Esophagus muscularis mucosa (tissue), 4 donors: ENCODE data around the gene ALDH18A1. TPM values are rescaled to one million over a fixed set of nuclear protein-coding genes. Genes with fewer than 3 reads are reported as not detected.
"Not testable (repeated sequence)": the region's sequence is repeated elsewhere in the genome, so short reads cannot be mapped to it uniquely, and the experiment has no call there.

Experiments
- DNase-seq: peaks from one replicate; pipeline ENCODE4 v3.0.0-alpha.2; 2017; ENCODE audit errors: extremely low spot score
- H3K27ac ChIP-seq, 4 donors: fragments of 200-600 bp; sonication (generic); replicated peaks in 1 of 4; 1 replicate in 3 of 4; 2 replicates in 1 of 4; pipeline ENCODE4 v1.5.1; 2016 to 2019; ENCODE audit warnings: mild to moderate bottlenecking in 1 of 4
- H3K27me3 ChIP-seq, 4 donors: fragments of 200-600 bp; sonication (generic); one replicate each; pipeline versions ENCODE4 v1.5.1 to v1.6.0; 2016 to 2019
- H3K36me3 ChIP-seq, 4 donors: fragments of 200-600 bp; sonication (generic); one replicate each; pipeline ENCODE4 v1.5.1; 2016 to 2019
- H3K4me1 ChIP-seq, 4 donors: fragments of 200-600 bp; sonication (generic); one replicate each; pipeline ENCODE4 v1.5.1; 2016 to 2019
- H3K4me3 ChIP-seq, 4 donors: fragments of 200-600 bp; sonication (generic); 1 replicate in 2 of 4; 2 replicates in 2 of 4; pipeline ENCODE4 v1.5.1; 2016 to 2019; ENCODE audit warnings: mild to moderate bottlenecking in 4 of 4, moderate library complexity in 1 of 4
- H3K9me3 ChIP-seq, 4 donors: fragments of 200-600 bp; sonication (generic); 1 replicate in 3 of 4; 2 replicates in 1 of 4; pipeline ENCODE4 v1.5.1; 2016 to 2019
- EP300 ChIP-seq: sonication (generic); formaldehyde crosslinking; IDR thresholded peaks from one replicate; pipeline ENCODE4 v1.6.1; 2017; ENCODE audit warnings: antibody characterized with exemption
- POLR2A ChIP-seq: fragments of 450-650 bp; IDR thresholded peaks from one replicate; pipeline ENCODE4 v1.6.1; 2017; ENCODE audit warnings: antibody characterized with exemption, moderate library complexity, mild to moderate bottlenecking, low read depth
- POLR2AphosphoS5 ChIP-seq, 2 donors: sonication (generic); formaldehyde crosslinking; IDR thresholded peaks; one replicate each; pipeline ENCODE4 v1.6.1; 2017; ENCODE audit warnings: antibody characterized with exemption in 2 of 2
- WGBS: methylation state at CpG from one replicate; pipeline ENCODE4 v1.1.5; 2018; 5-methylcytosine and 5-hydroxymethylcytosine counted together
- intact Hi-C: fragments of 100-400 bp; cut with DNase I; formaldehyde crosslinking; loops from one replicate; pipeline ENCODE4 v1.15.1; 2023
- total RNA-seq, 4 donors: library from RNA; depleted of rRNA; stranded (reverse); fragments of >200 nt; gene quantifications; one replicate each; pipeline versions ENCODE4 v1.1.0 to v1.2.1, GENCODE V29; 2016
- TF ChIP-seq, protein P1 (sequence below), 3 experiments: fragments of 200-600 bp in 2 of 3; fragments of 450-650 bp in 1 of 3; sonication (generic) in 2 of 3; IDR thresholded peaks; one replicate each; pipeline ENCODE4 v1.5.1; 2017 to 2019; ENCODE audit warnings: antibody characterized with exemption in 3 of 3, mild to moderate bottlenecking in 2 of 3, moderate library complexity in 1 of 3

ALDH18A1 gene
- total RNA-seq, 4 donors from 2014 or later: 13.7 to 27.7 (median 21.8) TPM

DNA sequence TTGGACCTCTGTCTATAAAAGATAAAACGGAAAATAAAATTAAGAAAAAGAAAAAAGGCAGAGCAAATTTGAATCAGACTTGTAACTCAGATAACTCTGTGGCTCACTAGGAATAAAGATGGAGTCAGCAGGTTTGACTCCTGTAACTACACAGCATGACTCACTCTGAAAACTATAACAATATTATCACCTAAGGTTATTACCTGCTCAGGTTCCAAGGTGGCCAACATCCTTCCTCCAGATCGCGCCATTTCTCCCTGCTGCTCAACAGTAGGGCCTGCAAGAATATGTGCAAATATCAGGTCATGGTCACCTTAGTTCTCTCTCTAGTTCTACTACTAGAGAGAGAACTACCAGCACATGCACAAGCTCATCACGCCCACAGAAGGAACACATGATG is 30.0 kb downstream of the ALDH18A1 start:
- WGBS: 93% methylated on average over 4 of the region's 4 CpGs

GRCh38 chr10:95620415-95620814 is 36.1 kb downstream of the ALDH18A1 start:
- H3K4me3 ChIP-seq, intact Hi-C loops, H3K27ac ChIP-seq, H3K9me3 ChIP-seq, H3K4me1 ChIP-seq, DNase-seq, H3K27me3 ChIP-seq: not testable (repeated sequence)
- peaks cover 25 to 74% (median 59%) of the 10 kb centered on the region in 4 donors for H3K36me3 ChIP-seq
- WGBS: 91% methylated on average over 5 of the region's 5 CpGs

More for the DNA sequence above, 30.0 kb downstream of the ALDH18A1 start:
- Histone ChIP-seq H3K4me1 (no peaks in the 10 kb centered on the region), H3K9me3 (no peaks in the 10 kb centered on the region), H3K27me3 (no peaks in the 10 kb centered on the region), H3K27ac (no peak overlapping the region), H3K36me3 (peaks cover 21 to 70% (median 57%) of the 10 kb centered on the region in 4 donors), H3K4me3 (no peak overlapping the region)
- no peak for DNase-seq
- intact Hi-C loops: no loop called here
- TF ChIP-seq, protein P1, sequence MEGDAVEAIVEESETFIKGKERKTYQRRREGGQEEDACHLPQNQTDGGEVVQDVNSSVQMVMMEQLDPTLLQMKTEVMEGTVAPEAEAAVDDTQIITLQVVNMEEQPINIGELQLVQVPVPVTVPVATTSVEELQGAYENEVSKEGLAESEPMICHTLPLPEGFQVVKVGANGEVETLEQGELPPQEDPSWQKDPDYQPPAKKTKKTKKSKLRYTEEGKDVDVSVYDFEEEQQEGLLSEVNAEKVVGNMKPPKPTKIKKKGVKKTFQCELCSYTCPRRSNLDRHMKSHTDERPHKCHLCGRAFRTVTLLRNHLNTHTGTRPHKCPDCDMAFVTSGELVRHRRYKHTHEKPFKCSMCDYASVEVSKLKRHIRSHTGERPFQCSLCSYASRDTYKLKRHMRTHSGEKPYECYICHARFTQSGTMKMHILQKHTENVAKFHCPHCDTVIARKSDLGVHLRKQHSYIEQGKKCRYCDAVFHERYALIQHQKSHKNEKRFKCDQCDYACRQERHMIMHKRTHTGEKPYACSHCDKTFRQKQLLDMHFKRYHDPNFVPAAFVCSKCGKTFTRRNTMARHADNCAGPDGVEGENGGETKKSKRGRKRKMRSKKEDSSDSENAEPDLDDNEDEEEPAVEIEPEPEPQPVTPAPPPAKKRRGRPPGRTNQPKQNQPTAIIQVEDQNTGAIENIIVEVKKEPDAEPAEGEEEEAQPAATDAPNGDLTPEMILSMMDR (IDR thresholded peaks at IDR 0.05): no peak
- no peak for TF ChIP-seq POLR2A
- TF ChIP-seq EP300: no peak
- no peak for TF ChIP-seq POLR2AphosphoS5 (IDR thresholded peaks at IDR 0.05)

- no peaks in the 10 kb centered on the region for H3K9me3 ChIP-seq
- H3K4me1 ChIP-seq: peaks cover 0 to 5% (median 2%) of the 10 kb centered on the region in 4 donors
- H3K27ac ChIP-seq: no peak overlapping the region
- 95% methylated on average over 4 of the region's 4 CpGs for WGBS
- H3K27me3 ChIP-seq: no peaks in the 10 kb centered on the region
- H3K4me3 ChIP-seq: no peak overlapping the region
- intact Hi-C loops: no loop called here
- H3K36me3 ChIP-seq: peaks cover 26 to 76% (median 62%) of the 10 kb centered on the region in 4 donors
- DNase-seq: no peak
- TF ChIP-seq EP300 (no peak), POLR2AphosphoS5 (IDR thresholded peaks at IDR 0.05) (no peak), POLR2A (no peak)
- TF ChIP-seq, protein P1 (IDR thresholded peaks at IDR 0.05): no peak
Measured at GRCh38 chr10:95618101-95618500, 38.4 kb downstream of the ALDH18A1 start.

DNA sequence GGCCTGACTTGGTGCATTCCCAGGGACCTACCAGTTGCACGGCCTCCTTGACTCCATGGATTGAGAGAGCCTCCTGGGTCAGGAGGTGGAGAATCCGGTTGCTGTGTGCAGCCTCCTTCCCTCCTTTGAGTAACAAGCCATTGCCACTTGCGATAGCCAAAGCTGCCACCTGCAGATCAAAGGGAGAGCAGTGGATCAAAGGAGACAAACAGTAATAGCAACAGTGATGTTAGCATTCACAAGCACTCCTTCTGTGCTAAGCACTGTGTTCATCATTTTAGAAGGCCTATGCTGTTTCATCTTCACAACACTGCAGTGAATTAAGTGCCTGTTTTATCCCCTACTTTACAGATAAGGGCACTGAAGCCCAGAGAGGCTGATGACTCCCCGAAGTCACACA is 40.1 kb downstream of the ALDH18A1 start:
- TF ChIP-seq POLR2AphosphoS5 (IDR thresholded peaks at IDR 0.05) (no peak), EP300 (no peak), POLR2A (no peak)
- TF ChIP-seq, protein P1 (IDR thresholded peaks at IDR 0.05): no peak
- 78% methylated on average over 4 of the region's 4 CpGs for WGBS
- Histone ChIP-seq H3K9me3 (no peaks in the 10 kb centered on the region), H3K4me3 (no peak overlapping the region), H3K4me1 (peaks cover 0 to 5% (median 2%) of the 10 kb centered on the region in 4 donors), H3K27ac (no peak overlapping the region), H3K36me3 (peaks cover 34 to 92% (median 71%) of the 10 kb centered on the region in 4 donors), H3K27me3 (no peaks in the 10 kb centered on the region)
- DNase-seq: no peak
- intact Hi-C loops: no loop called here

- 88% methylated on average over 2 of the region's 2 CpGs for WGBS
- no peak for DNase-seq
- intact Hi-C loops: no loop called here
- no peak overlapping the region for H3K4me3 ChIP-seq
- H3K27ac ChIP-seq: no peak overlapping the region
- H3K36me3 ChIP-seq: peaks cover 39 to 100% (median 84%) of the 10 kb centered on the region in 4 donors
- H3K4me1 ChIP-seq: peaks cover 0 to 5% (median 2%) of the 10 kb centered on the region in 4 donors
- no peaks in the 10 kb centered on the region for H3K9me3 ChIP-seq
- no peaks in the 10 kb centered on the region for H3K27me3 ChIP-seq
- no peak for TF ChIP-seq EP300
- TF ChIP-seq, protein P1 (IDR thresholded peaks at IDR 0.05): no peak
- no peak for TF ChIP-seq POLR2A
- TF ChIP-seq POLR2AphosphoS5 (IDR thresholded peaks at IDR 0.05): no peak
Measured at GRCh38 chr10:95613330-95613729, 43.2 kb downstream of the ALDH18A1 start.
